RWPE2 (cell line): ENCODE measurements around the gene EDIL3.

Source experiments
- ATAC-seq: fragments of 200-7000 bp; cut with Tn5 transposase; 3 replicates; pipeline ENCODE4 v1.9.1; 2021; ENCODE audit warnings: low read depth
- DNase-seq: peaks from one replicate; pipeline ENCODE4 v3.0.0-alpha.2; 2020; ENCODE audit warnings: low spot score
- H3K27ac ChIP-seq: fragments of 450-650 bp; 2 replicates; pipeline ENCODE4 v1.5.1; 2017; ENCODE audit warnings: mild to moderate bottlenecking; ENCODE audit not compliant: poor library complexity, severe bottlenecking
- H3K27me3 ChIP-seq: fragments of 250-450 bp; sonication (Bioruptor Pico); 2 replicates; pipeline ENCODE4 v1.5.1; 2021; ENCODE audit warnings: mild to moderate bottlenecking, moderate library complexity; ENCODE audit not compliant: insufficient read depth, poor library complexity, severe bottlenecking
- H3K36me3 ChIP-seq: fragments of 250-450 bp; sonication (Bioruptor Pico); 2 replicates; pipeline ENCODE4 v1.5.1; 2020; ENCODE audit warnings: low read depth, mild to moderate bottlenecking, moderate library complexity
- H3K4me1 ChIP-seq: fragments of 250-450 bp; sonication (Bioruptor Pico); 2 replicates; pipeline ENCODE4 v1.5.1; 2021; ENCODE audit warnings: mild to moderate bottlenecking, moderate library complexity; ENCODE audit not compliant: insufficient read depth, poor library complexity, severe bottlenecking
- H3K4me3 ChIP-seq: fragments of 250-450 bp; sonication (Bioruptor Pico); 2 replicates; pipeline ENCODE4 v1.5.1; 2021; ENCODE audit warnings: mild to moderate bottlenecking, moderate library complexity; ENCODE audit not compliant: severe bottlenecking
- H3K9me3 ChIP-seq: fragments of 250-450 bp; sonication (Bioruptor Pico); 2 replicates; pipeline ENCODE4 v1.5.1; 2021; ENCODE audit warnings: mild to moderate bottlenecking, moderate library complexity; ENCODE audit not compliant: severe bottlenecking
- CTCF ChIP-seq: fragments of 450-650 bp; IDR thresholded peaks from one replicate; pipeline ENCODE4 v1.5.1; 2017; ENCODE audit warnings: mild to moderate bottlenecking, moderate library complexity; ENCODE audit not compliant: poor library complexity, severe bottlenecking

Gene EDIL3

GRCh38 chr5:84080908-84081307, 303.8 kb downstream of the EDIL3 start:
- no peak overlapping the region for H3K4me3 ChIP-seq
- no peaks in the 10 kb centered on the region for H3K36me3 ChIP-seq
- H3K27ac ChIP-seq, result no peak overlapping the region
- H3K9me3 ChIP-seq, result no peaks in the 10 kb centered on the region
- peaks cover 18% of the 10 kb centered on the region for H3K27me3 ChIP-seq
- no peak for DNase-seq
- TF ChIP-seq CTCF, result no peak
- ATAC-seq, result no peak
- H3K4me1 ChIP-seq, result no peaks in the 10 kb centered on the region

GRCh38 chr5:84072339-84072738, 312.3 kb downstream of the EDIL3 start:
- ATAC-seq (no peak), DNase-seq (no peak)
- H3K4me1 ChIP-seq, result no peaks in the 10 kb centered on the region
- H3K27ac ChIP-seq, result no peak overlapping the region
- H3K9me3 ChIP-seq, result no peaks in the 10 kb centered on the region
- H3K27me3 ChIP-seq, result peaks cover 11% of the 10 kb centered on the region
- H3K4me3 ChIP-seq, result no peak overlapping the region
- TF ChIP-seq CTCF, result no peak
- H3K36me3 ChIP-seq, result no peaks in the 10 kb centered on the region

- no peak for DNase-seq
- H3K4me1 ChIP-seq, result no peaks in the 10 kb centered on the region
- TF ChIP-seq CTCF, result no peak
Observed at GRCh38 chr5:84069608-84070179, 315.0 kb downstream of the EDIL3 start.

GRCh38 chr5:84063041-84063440, 321.6 kb downstream of the EDIL3 start:
- H3K4me1 ChIP-seq, result no peaks in the 10 kb centered on the region
- no peaks in the 10 kb centered on the region for H3K9me3 ChIP-seq
- ATAC-seq, result no peak
- TF ChIP-seq CTCF, result no peak
- H3K27ac ChIP-seq, result no peak overlapping the region
- H3K4me3 ChIP-seq, result no peak overlapping the region
- peaks cover 33% of the 10 kb centered on the region for H3K27me3 ChIP-seq
- no peak for DNase-seq
- H3K36me3 ChIP-seq, result no peaks in the 10 kb centered on the region

More at GRCh38 chr5:84069608-84070179, 315.0 kb downstream of the EDIL3 start:
- no peak for ATAC-seq
- H3K4me3 ChIP-seq, result no peak overlapping the region
- H3K27me3 ChIP-seq, result peaks cover 19% of the 10 kb centered on the region
- H3K9me3 ChIP-seq, result no peaks in the 10 kb centered on the region
- no peaks in the 10 kb centered on the region for H3K36me3 ChIP-seq
- H3K27ac ChIP-seq, result no peak overlapping the region

- ATAC-seq (peak; percentile 61; the same call in 2 of the 3 replicates), DNase-seq (no peak)
- Histone ChIP-seq H3K27ac (no peak overlapping the region), H3K27me3 (peaks cover 26% of the 10 kb centered on the region), H3K9me3 (no peaks in the 10 kb centered on the region), H3K4me1 (no peaks in the 10 kb centered on the region), H3K4me3 (no peak overlapping the region), H3K36me3 (no peaks in the 10 kb centered on the region)
- TF ChIP-seq CTCF, result no peak
Observed at GRCh38 chr5:84059672-84060071, 325.0 kb downstream of the EDIL3 start.
